A549 treated with AZD9567 at 1 μM for 4 hours (cell line): ENCODE data around the gene ACOT2. TPM values are rescaled to one million over a fixed set of nuclear protein-coding genes. Genes with fewer than 3 reads are reported as not detected.

Source experiments
- total RNA-seq: library from RNA; stranded (reverse); fragments of 200-300 nt; extraction: Qiagen RNA extraction; gene quantifications from 5 replicates; pipeline ENCODE4 v1.2.3, GENCODE V29; 2022; ENCODE audit not compliant: insufficient read depth

The ACOT2 gene, protein sequence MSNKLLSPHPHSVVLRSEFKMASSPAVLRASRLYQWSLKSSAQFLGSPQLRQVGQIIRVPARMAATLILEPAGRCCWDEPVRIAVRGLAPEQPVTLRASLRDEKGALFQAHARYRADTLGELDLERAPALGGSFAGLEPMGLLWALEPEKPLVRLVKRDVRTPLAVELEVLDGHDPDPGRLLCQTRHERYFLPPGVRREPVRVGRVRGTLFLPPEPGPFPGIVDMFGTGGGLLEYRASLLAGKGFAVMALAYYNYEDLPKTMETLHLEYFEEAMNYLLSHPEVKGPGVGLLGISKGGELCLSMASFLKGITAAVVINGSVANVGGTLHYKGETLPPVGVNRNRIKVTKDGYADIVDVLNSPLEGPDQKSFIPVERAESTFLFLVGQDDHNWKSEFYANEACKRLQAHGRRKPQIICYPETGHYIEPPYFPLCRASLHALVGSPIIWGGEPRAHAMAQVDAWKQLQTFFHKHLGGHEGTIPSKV
- total RNA-seq = 49.1 to 51.9 TPM (median 51.3 TPM) in 5 replicates

DNA sequence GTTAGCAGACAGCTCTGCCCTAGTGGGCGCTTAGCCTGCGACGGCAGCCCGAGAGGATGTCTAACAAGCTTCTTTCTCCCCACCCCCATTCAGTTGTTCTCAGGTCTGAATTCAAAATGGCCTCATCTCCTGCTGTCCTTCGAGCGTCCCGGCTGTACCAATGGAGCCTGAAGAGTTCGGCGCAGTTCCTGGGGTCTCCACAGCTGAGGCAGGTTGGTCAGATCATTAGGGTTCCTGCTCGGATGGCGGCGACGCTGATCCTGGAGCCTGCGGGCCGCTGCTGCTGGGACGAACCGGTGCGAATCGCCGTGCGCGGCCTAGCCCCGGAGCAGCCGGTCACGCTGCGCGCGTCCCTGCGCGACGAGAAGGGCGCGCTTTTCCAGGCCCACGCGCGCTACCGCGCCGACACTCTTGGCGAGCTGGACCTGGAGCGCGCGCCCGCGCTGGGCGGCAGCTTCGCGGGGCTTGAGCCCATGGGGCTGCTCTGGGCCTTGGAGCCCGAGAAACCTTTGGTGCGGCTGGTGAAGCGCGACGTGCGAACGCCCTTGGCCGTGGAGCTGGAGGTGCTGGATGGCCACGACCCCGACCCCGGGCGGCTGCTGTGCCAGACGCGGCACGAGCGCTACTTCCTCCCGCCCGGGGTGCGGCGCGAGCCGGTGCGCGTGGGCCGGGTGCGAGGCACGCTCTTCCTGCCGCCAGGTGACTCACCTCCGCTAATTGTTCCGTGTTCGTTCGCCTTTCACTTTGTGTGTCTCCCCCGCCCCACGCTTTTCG, at the start of gene ACOT2:
Gene ACOT2 (plus strand): TSS at position 29 of the 774 bp plus-strand sequence. CDS start 28 bp downstream, at position 57.

DNA sequence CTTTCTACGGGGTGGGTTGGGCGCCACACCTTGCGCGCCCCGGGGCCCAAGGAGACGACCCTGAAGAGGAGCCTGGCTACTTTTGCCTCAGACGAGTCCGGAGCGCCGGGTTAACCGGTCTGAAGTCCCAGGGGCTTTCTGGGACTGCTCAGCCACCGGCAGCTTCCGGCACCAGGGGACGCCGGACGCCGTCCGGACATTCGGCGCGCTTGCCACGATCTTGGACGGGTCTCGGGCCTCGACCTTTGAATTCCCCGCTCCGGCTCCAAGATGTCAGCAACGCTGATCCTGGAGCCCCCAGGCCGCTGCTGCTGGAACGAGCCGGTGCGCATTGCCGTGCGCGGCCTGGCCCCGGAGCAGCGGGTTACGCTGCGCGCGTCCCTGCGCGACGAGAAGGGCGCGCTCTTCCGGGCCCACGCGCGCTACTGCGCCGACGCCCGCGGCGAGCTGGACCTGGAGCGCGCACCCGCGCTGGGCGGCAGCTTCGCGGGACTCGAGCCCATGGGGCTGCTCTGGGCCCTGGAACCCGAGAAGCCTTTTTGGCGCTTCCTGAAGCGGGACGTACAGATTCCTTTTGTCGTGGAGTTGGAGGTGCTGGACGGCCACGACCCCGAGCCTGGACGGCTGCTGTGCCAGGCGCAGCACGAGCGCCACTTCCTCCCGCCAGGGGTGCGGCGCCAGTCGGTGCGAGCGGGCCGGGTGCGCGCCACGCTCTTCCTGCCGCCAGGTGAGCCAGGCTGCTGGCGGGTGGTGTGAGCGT, 22.9 kb downstream of the ACOT2 start, which contains the start of gene ACOT4:
Gene ACOT4 (plus strand): TSS at position 184 of the 760 bp plus-strand sequence. CDS start 87 bp downstream, at position 271.

DNA sequence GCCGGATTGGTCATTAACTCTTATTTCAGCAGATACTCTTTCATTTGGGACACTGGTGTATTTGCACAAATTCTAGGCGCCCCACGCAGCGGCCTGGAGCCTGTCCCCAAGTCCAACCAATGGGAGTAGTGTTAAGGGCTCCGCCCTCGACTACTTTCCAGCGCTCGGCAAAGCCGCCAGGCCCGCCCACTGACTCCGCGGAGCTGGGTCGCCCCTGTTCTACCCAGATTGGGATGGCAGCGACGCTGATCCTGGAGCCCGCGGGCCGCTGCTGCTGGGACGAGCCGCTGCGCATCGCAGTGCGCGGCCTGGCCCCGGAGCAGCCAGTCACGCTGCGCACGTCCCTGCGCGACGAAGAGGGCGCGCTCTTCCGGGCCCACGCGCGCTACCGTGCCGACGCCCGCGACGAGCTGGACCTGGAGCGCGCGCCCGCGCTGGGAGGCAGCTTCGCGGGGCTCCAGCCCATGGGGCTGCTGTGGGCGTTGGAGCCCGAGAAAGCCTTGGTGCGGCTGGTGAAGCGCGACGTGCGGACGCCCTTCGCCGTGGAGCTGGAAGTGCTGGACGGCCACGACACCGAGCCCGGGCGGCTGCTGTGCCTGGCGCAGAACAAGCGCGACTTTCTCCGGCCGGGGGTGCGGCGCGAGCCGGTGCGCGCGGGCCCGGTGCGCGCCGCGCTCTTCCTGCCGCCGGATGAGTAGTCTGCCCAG, 43.5 kb downstream of the ACOT2 start, which contains the start of gene ACOT6:
Gene ACOT6 (plus strand): TSS at position 179 of the 707 bp plus-strand sequence. CDS start 55 bp downstream, at position 234.

Other genes with a start within 250 kb of the ACOT2 start
- gene NUMB, start 110.7 kb upstream of the ACOT2 start, total RNA-seq = 38.3 to 43.6 TPM (median 42.2 TPM) in 5 replicates
- gene RIOX1, start 78.3 kb upstream of the ACOT2 start, total RNA-seq = 20.9 to 27.2 TPM (median 26.7 TPM) in 5 replicates
- gene ACOT1, start 32.1 kb upstream of the ACOT2 start, total RNA-seq = 7.3 to 8.3 TPM (median 7.7 TPM) in 5 replicates
- gene HEATR4, start 10.3 kb upstream of the ACOT2 start, total RNA-seq = 0.02 to 0.07 TPM (median 0.05 TPM) in 3 of 5 replicates, not detected in the others
- gene ACOT4, start 22.7 kb downstream of the ACOT2 start, total RNA-seq = 1.7 to 2.8 TPM (median 1.8 TPM) in 5 replicates
- not detected in 5 replicates for gene ACOT6, start 43.3 kb downstream of the ACOT2 start, total RNA-seq
- 8.8 to 10.9 TPM (median 9.0 TPM) in 5 replicates for gene DNAL1, start 75.8 kb downstream of the ACOT2 start, total RNA-seq
- 49.6 to 64.5 TPM (median 61.7 TPM) in 5 replicates for gene PNMA1, start 145.2 kb downstream of the ACOT2 start, total RNA-seq